Thymus (tissue), 11 donors: Measurements from ENCODE around the gene OSGIN1. TPM values are rescaled to one million over a fixed set of nuclear protein-coding genes. Genes with fewer than 3 reads are reported as not detected.
"Not testable (repeated sequence)": the region's sequence is repeated elsewhere in the genome, so short reads cannot be mapped to it uniquely, and the experiment has no call there.

Experiments
- DNase-seq, 9 donors: peaks; one replicate each; pipeline ENCODE4 v3.0.0-alpha.2; 2013; ENCODE audit warnings: low spot score in 9 of 9, low read depth in 6 of 9, missing footprints in 1 of 9
- H3K27ac ChIP-seq, 2 donors: one replicate each; pipeline ENCODE4 v1.5.1; 2013; ENCODE audit warnings: control low read depth in 1 of 2, low read depth in 1 of 2, low read length in 1 of 2, mild to moderate bottlenecking in 1 of 2, moderate library complexity in 1 of 2
- H3K27me3 ChIP-seq, 2 donors: one replicate each; pipeline ENCODE4 v1.5.1; 2013; ENCODE audit warnings: low read length in 1 of 2; ENCODE audit not compliant: control insufficient read depth in 2 of 2, insufficient read depth in 1 of 2
- H3K36me3 ChIP-seq, 2 donors: one replicate each; pipeline ENCODE4 v1.5.1; 2013; ENCODE audit warnings: low read length in 1 of 2, mild to moderate bottlenecking in 1 of 2, moderate library complexity in 1 of 2; ENCODE audit not compliant: control insufficient read depth in 2 of 2, insufficient read depth in 2 of 2
- H3K4me1 ChIP-seq, 2 donors: one replicate each; pipeline ENCODE4 v1.5.1; 2013; ENCODE audit warnings: low read length in 2 of 2; ENCODE audit not compliant: control insufficient read depth in 2 of 2, insufficient read depth in 2 of 2
- H3K4me3 ChIP-seq, 2 donors: one replicate each; pipeline ENCODE4 v1.5.1; 2013; ENCODE audit warnings: low read length in 2 of 2, control low read depth in 1 of 2, mild to moderate bottlenecking in 1 of 2
- H3K9me3 ChIP-seq, 2 donors: one replicate each; pipeline ENCODE4 v1.5.1; 2013; ENCODE audit warnings: low read length in 1 of 2, mild to moderate bottlenecking in 1 of 2; ENCODE audit not compliant: control insufficient read depth in 2 of 2, insufficient read depth in 1 of 2
- WGBS: extraction: QIAGEN DNeasy Blood & Tissue Kit; methylation state at CpG from one replicate; pipeline ENCODE4 v1.1.7; 2013; 5-methylcytosine and 5-hydroxymethylcytosine counted together
- polyA plus RNA-seq: library from polyadenylated mRNA; stranded (reverse); fragments of 200-250 nt; gene quantifications from one replicate; pipeline ENCODE4 v1.2.3, GENCODE V29; 2013
- total RNA-seq: library from RNA; stranded (reverse); fragments of 120-200 nt; gene quantifications from one replicate; pipeline ENCODE4 v1.2.4, GENCODE V29; 2013
- donor health status: healthy.

OSGIN1 gene
- total and polyA plus RNA-seq, 2 donors = 0.42 to 3.8 TPM

- Histone ChIP-seq H3K4me3 (no peak overlapping the region), H3K27ac (no peak overlapping the region), H3K27me3 (no peaks in the 10 kb centered on the region), H3K36me3 (no peaks in the 10 kb centered on the region), H3K9me3 (no peaks in the 10 kb centered on the region), H3K4me1 (no peaks in the 10 kb centered on the region)
- no peak for DNase-seq
- 78% methylated on average over 12 of the region's 12 CpGs for WGBS
These were observed 13.7 kb upstream of the OSGIN1 start for GRCh38 chr16:83939266-83939855.

GRCh38 chr16:83940119-83940518, 12.9 kb upstream of the OSGIN1 start:
- Histone ChIP-seq H3K4me1 (no peaks in the 10 kb centered on the region), H3K27ac (no peak overlapping the region), H3K4me3 (no peak overlapping the region), H3K36me3 (no peaks in the 10 kb centered on the region), H3K27me3 (no peaks in the 10 kb centered on the region), H3K9me3 (no peaks in the 10 kb centered on the region)
- DNase-seq = no peak
- WGBS = 88% methylated on average over 12 of the region's 12 CpGs

DNA sequence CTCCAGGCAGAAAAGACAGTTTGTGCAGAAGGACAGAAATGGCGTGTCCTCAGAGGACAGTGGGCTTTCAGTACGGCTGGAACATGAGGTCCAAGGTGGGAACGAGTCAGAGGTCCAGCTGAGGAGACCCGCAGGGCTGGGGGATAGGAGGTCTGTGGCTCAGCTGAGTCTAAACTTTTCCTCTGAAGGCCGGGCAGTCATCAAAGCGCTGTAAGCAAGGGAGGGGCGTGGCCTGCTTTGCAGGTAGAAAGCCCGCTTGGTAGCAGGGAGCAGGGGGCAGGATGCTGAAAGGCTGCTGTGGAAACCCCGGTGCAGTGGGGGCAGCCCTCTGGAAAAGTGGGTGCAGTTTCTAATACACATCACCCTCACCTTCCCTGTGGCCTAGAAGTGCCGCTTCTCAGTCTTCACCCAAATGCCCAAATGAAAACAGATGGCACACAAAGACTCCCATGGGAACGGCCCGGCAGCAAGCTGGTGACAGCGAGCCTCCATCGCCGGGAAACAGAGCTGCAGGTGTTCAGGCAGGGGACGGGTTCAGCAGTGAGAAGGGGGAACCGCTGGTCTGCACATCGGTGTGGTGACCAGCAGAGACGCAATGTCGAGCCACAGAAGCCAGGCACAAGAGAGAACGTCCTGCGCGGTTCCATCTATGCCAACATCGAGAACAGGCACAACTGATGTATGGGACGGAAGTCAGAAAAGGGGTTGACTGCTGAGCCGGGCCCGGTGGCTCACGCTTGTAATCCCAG, 12.2 kb upstream of the OSGIN1 start:
- no peak overlapping the region for H3K27ac ChIP-seq
- 93% methylated on average over 28 of the region's 28 CpGs for WGBS
- H3K4me1 ChIP-seq = no peaks in the 10 kb centered on the region
- H3K36me3 ChIP-seq = no peaks in the 10 kb centered on the region
- H3K9me3 ChIP-seq = no peaks in the 10 kb centered on the region
- DNase-seq = no peak
- H3K4me3 ChIP-seq = no peak overlapping the region
- H3K27me3 ChIP-seq = no peaks in the 10 kb centered on the region

GRCh38 chr16:83941546-83941945, 11.5 kb upstream of the OSGIN1 start:
- not testable (repeated sequence) for H3K27me3 ChIP-seq, H3K36me3 ChIP-seq, H3K4me1 ChIP-seq, H3K27ac ChIP-seq, H3K4me3 ChIP-seq, H3K9me3 ChIP-seq, DNase-seq
- WGBS = 97% methylated on average over 9 of the region's 9 CpGs

GRCh38 chr16:83942074-83942473, 11.0 kb upstream of the OSGIN1 start:
- Histone ChIP-seq H3K27ac (no peak overlapping the region), H3K4me1 (no peaks in the 10 kb centered on the region), H3K9me3 (no peaks in the 10 kb centered on the region), H3K27me3 (no peaks in the 10 kb centered on the region), H3K36me3 (no peaks in the 10 kb centered on the region), H3K4me3 (no peak overlapping the region)
- WGBS = 91% methylated on average over 14 of the region's 14 CpGs
- no peak for DNase-seq

- H3K4me1 ChIP-seq = no peaks in the 10 kb centered on the region
- H3K9me3 ChIP-seq = no peaks in the 10 kb centered on the region
- no peaks in the 10 kb centered on the region for H3K36me3 ChIP-seq
- no peaks in the 10 kb centered on the region for H3K27me3 ChIP-seq
- DNase-seq = no peak
- no peak overlapping the region for H3K4me3 ChIP-seq
- 92% methylated on average over 11 of the region's 11 CpGs for whole genome bisulfite sequencing
- H3K27ac ChIP-seq = no peak overlapping the region
These were observed 10.1 kb upstream of the OSGIN1 start for GRCh38 chr16:83942815-83943515.

- H3K27me3 ChIP-seq = no peaks in the 10 kb centered on the region
- no peaks in the 10 kb centered on the region for H3K36me3 ChIP-seq
- no peak overlapping the region for H3K4me3 ChIP-seq
- H3K9me3 ChIP-seq = no peaks in the 10 kb centered on the region
- no peak for DNase-seq
- H3K4me1 ChIP-seq = no peaks in the 10 kb centered on the region
- no peak overlapping the region for H3K27ac ChIP-seq
- 98% methylated on average over 10 of the region's 10 CpGs for WGBS
These were observed 9.5 kb upstream of the OSGIN1 start for GRCh38 chr16:83943516-83944050.

DNA sequence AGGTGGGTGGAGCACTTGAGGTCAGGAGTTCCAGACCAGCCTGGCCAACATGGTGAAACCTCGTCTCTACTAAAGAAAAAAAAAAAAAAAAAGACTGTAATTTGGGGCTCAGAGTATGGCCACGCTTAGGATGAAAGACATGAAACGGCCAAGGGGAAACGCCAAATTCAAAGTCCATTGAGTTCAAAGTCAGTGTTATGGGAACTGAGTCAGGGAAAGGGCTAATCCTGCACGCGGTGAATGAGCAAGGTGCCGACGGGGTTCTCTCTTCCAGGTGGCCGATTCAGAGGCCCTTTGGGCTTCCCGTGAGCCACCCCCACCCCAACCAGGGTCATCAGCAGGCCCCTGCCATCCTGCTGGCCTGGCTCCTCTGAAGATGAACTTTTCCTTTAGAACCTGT, 7.5 kb upstream of the OSGIN1 start:
- no peaks in the 10 kb centered on the region for H3K36me3 ChIP-seq
- H3K27me3 ChIP-seq = no peaks in the 10 kb centered on the region
- DNase-seq = no peak
- H3K27ac ChIP-seq = no peak overlapping the region
- WGBS = 94% methylated on average over 10 of the region's 10 CpGs
- no peak overlapping the region for H3K4me3 ChIP-seq
- no peaks in the 10 kb centered on the region for H3K9me3 ChIP-seq
- H3K4me1 ChIP-seq = no peaks in the 10 kb centered on the region

- WGBS = 93% methylated on average over 24 of the region's 24 CpGs
- no peak for DNase-seq
- no peak overlapping the region for H3K27ac ChIP-seq
These were observed 6.8 kb upstream of the OSGIN1 start for GRCh38 chr16:83946154-83946780.

More at GRCh38 chr16:83946154-83946780, 6.8 kb upstream of the OSGIN1 start:
- no peaks in the 10 kb centered on the region for H3K9me3 ChIP-seq
- H3K4me1 ChIP-seq = no peaks in the 10 kb centered on the region
- no peaks in the 10 kb centered on the region for H3K27me3 ChIP-seq
- H3K4me3 ChIP-seq = no peak overlapping the region
- no peaks in the 10 kb centered on the region for H3K36me3 ChIP-seq
